ENCODE results near the gene TKT.

Gene TKT

DNA sequence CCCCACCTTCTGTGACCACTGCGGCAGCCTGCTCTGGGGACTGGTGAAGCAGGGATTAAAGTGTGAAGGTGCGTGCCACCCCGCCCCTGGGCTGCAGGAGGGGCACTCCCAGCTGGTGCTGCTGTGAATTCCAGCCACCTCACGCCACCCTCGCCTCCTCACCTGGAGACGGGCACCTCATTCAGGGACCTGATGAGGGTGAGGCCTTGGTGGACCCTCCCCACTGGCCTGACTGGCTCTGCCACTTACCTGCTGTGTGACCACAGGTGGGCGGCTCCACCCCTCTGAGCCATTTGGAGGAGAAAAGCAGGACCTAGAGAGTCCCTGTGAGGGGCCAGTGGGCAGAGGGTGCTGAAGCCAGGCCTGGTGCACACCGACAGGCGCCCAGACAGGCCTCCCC lies 72.3 kb downstream of the TKT start:
- no peak overlapping the region for H2AFZ ChIP-seq (ENCODE audit: insufficient read depth, low read length, poor library complexity)
- H3K18ac ChIP-seq (ENCODE audit: low read length): no peak overlapping the region
- H3K9me3 ChIP-seq (ENCODE audit: insufficient read depth, low read depth, low read length): peaks cover 5% of the 10 kb centered on the region
- no peak overlapping the region for H4K8ac ChIP-seq (ENCODE audit: low read depth, low read length)
- H2BK5ac ChIP-seq (ENCODE audit: low read depth, low read length, poor library complexity): no peak overlapping the region
- H2BK120ac ChIP-seq (ENCODE audit: insufficient read depth, low read length, poor library complexity): no peak overlapping the region
- H3K79me1 ChIP-seq (ENCODE audit: low read length): no peaks in the 10 kb centered on the region
- H3K27me3 ChIP-seq (ENCODE audit: insufficient read depth, low read length): no peaks in the 10 kb centered on the region
- no peak overlapping the region for H3K9ac ChIP-seq (ENCODE audit: low read length)
- no peak overlapping the region for H3K27ac ChIP-seq (ENCODE audit: low read depth, low read length)
- H3K4ac ChIP-seq (ENCODE audit: low read depth, low read length): no peak overlapping the region
- no peaks in the 10 kb centered on the region for H3K4me1 ChIP-seq (ENCODE audit: control insufficient read depth in 1 of 2, insufficient read depth in 2 of 2, low read length in 2 of 2)
- no peak overlapping the region for H3K23ac ChIP-seq (ENCODE audit: low read length)
- H3K4me3 ChIP-seq (ENCODE audit: low read depth, low read length): no peak overlapping the region
- peaks cover 22 to 23% of the 10 kb centered on the region in 2 experiments for H3K36me3 ChIP-seq (ENCODE audit: control insufficient read depth in 1 of 2, insufficient read depth in 2 of 2, low read length in 2 of 2)
- no peak for DNase-seq
- no peak overlapping the region for H4K91ac ChIP-seq (ENCODE audit: low read depth, low read length)
- H3K4me2 ChIP-seq (ENCODE audit: low read length): no peak overlapping the region
- no peaks in the 10 kb centered on the region for H3K79me2 ChIP-seq (ENCODE audit: control insufficient read depth, insufficient read depth, low read length, poor library complexity)
- no CpG with 5 or more reads among the region's 9 CpGs for WGBS (ENCODE audit: extremely low coverage, insufficient coverage, insufficient read length)
- no peak overlapping the region for H2AK5ac ChIP-seq (ENCODE audit: low read length)
- no peak overlapping the region for H3K14ac ChIP-seq (ENCODE audit: low read length)
- no peak overlapping the region for H4K12ac ChIP-seq (ENCODE audit: low read depth, low read length)
- H2BK12ac ChIP-seq (ENCODE audit: low read length): no peak overlapping the region

DNA sequence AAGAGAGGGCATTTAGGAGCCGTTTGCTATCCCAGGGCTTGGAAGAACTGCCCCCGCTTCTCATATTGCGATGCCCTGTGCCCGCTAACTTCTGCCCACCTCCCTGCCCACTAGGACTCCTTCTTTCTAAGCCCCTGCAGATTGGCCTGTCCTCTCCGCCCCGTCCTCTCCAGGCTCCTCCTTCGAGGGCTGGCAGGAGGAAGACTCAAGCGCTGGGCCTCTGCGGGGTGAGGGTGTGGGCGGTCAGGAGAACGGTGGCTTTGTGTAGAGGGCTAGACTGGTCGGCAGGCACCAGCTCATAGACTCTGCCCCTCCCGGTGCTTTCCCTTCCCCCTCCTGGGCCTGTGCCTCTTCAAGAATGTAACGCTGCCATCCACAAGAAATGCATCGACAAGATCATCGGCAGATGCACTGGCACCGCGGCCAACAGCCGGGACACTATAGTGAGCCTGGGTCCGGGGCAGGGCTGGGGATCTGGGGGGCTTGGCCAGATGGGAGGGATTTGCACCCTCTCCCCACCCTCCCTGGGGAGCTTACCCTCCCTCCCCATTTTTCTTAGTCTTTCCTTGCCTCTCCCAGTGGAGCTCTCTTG lies 73.0 kb downstream of the TKT start:
- no CpG with 5 or more reads among the region's 20 CpGs for WGBS (ENCODE audit: extremely low coverage, insufficient coverage, insufficient read length)
- no peak for DNase-seq
- peaks cover 5% of the 10 kb centered on the region for H3K9me3 ChIP-seq (ENCODE audit: insufficient read depth, low read depth, low read length)

DNA sequence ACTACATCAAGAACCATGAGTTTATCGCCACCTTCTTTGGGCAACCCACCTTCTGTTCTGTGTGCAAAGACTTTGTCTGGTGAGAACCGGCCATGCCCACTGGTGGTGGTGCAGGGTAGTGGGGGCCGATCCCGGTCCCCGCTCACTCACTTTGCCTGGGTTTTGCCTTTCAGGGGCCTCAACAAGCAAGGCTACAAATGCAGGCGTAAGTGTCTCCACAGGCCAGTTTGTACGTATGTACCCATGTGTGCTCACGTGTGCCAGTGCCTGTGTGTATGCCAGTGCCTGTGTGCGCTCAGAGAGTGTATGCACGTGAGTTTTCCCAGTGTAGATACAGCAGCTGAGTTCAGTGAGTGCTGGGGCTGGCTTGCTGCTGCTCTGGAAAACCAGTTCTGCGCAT lies 74.3 kb downstream of the TKT start:
- no peak overlapping the region for H3K23ac ChIP-seq (ENCODE audit: low read length)
- H3K14ac ChIP-seq (ENCODE audit: low read length): no peak overlapping the region
- no peak overlapping the region for H2AFZ ChIP-seq (ENCODE audit: insufficient read depth, low read length, poor library complexity)
- H3K18ac ChIP-seq (ENCODE audit: low read length): no peak overlapping the region
- no peak overlapping the region for H2BK5ac ChIP-seq (ENCODE audit: low read depth, low read length, poor library complexity)
- no peak overlapping the region for H3K4me3 ChIP-seq (ENCODE audit: low read depth, low read length)
- no peak for DNase-seq
- H4K12ac ChIP-seq (ENCODE audit: low read depth, low read length): no peak overlapping the region
- no peak overlapping the region for H2BK12ac ChIP-seq (ENCODE audit: low read length)
- no peaks in the 10 kb centered on the region for H3K79me2 ChIP-seq (ENCODE audit: control insufficient read depth, insufficient read depth, low read length, poor library complexity)
- H2BK120ac ChIP-seq (ENCODE audit: insufficient read depth, low read length, poor library complexity): no peak overlapping the region
- no peak overlapping the region for H4K91ac ChIP-seq (ENCODE audit: low read depth, low read length)
- no peak overlapping the region for H3K4me2 ChIP-seq (ENCODE audit: low read length)
- no peak overlapping the region for H4K8ac ChIP-seq (ENCODE audit: low read depth, low read length)
- peaks cover 5% of the 10 kb centered on the region for H3K9me3 ChIP-seq (ENCODE audit: insufficient read depth, low read depth, low read length)
- no CpG with 5 or more reads among the region's 11 CpGs for WGBS (ENCODE audit: extremely low coverage, insufficient coverage, insufficient read length)
- peaks cover 18 to 22% of the 10 kb centered on the region in 2 experiments for H3K36me3 ChIP-seq (ENCODE audit: control insufficient read depth in 1 of 2, insufficient read depth in 2 of 2, low read length in 2 of 2)
- no peaks in the 10 kb centered on the region for H3K79me1 ChIP-seq (ENCODE audit: low read length)
- H3K4me1 ChIP-seq (ENCODE audit: control insufficient read depth in 1 of 2, insufficient read depth in 2 of 2, low read length in 2 of 2): no peaks in the 10 kb centered on the region
- no peak overlapping the region for H3K9ac ChIP-seq (ENCODE audit: low read length)
- no peak overlapping the region for H2AK5ac ChIP-seq (ENCODE audit: low read length)
- H3K4ac ChIP-seq (ENCODE audit: low read depth, low read length): no peak overlapping the region
- H3K27ac ChIP-seq (ENCODE audit: low read depth, low read length): no peak overlapping the region
- H3K27me3 ChIP-seq (ENCODE audit: insufficient read depth, low read length): no peaks in the 10 kb centered on the region

More for the DNA sequence above, 73.0 kb downstream of the TKT start:
- Histone ChIP-seq H3K14ac (ENCODE audit: low read length) (no peak overlapping the region), H3K4ac (ENCODE audit: low read depth, low read length) (no peak overlapping the region), H4K12ac (ENCODE audit: low read depth, low read length) (no peak overlapping the region), H2BK12ac (ENCODE audit: low read length) (no peak overlapping the region), H3K4me2 (ENCODE audit: low read length) (no peak overlapping the region), H3K79me2 (ENCODE audit: control insufficient read depth, insufficient read depth, low read length, poor library complexity) (no peaks in the 10 kb centered on the region), H3K36me3 (ENCODE audit: control insufficient read depth in 1 of 2, insufficient read depth in 2 of 2, low read length in 2 of 2) (peaks cover 22 to 23% of the 10 kb centered on the region in 2 experiments), H4K8ac (ENCODE audit: low read depth, low read length) (no peak overlapping the region), H2AK5ac (ENCODE audit: low read length) (no peak overlapping the region), H2AFZ (ENCODE audit: insufficient read depth, low read length, poor library complexity) (no peak overlapping the region), H3K4me3 (ENCODE audit: low read depth, low read length) (no peak overlapping the region), H3K18ac (ENCODE audit: low read length) (no peak overlapping the region), H3K27me3 (ENCODE audit: insufficient read depth, low read length) (no peaks in the 10 kb centered on the region), H4K91ac (ENCODE audit: low read depth, low read length) (no peak overlapping the region), H3K23ac (ENCODE audit: low read length) (no peak overlapping the region), H2BK5ac (ENCODE audit: low read depth, low read length, poor library complexity) (no peak overlapping the region), H3K27ac (ENCODE audit: low read depth, low read length) (no peak overlapping the region), H3K4me1 (ENCODE audit: control insufficient read depth in 1 of 2, insufficient read depth in 2 of 2, low read length in 2 of 2) (no peaks in the 10 kb centered on the region), H3K79me1 (ENCODE audit: low read length) (no peaks in the 10 kb centered on the region), H2BK120ac (ENCODE audit: insufficient read depth, low read length, poor library complexity) (no peak overlapping the region), H3K9ac (ENCODE audit: low read length) (no peak overlapping the region)

DNA sequence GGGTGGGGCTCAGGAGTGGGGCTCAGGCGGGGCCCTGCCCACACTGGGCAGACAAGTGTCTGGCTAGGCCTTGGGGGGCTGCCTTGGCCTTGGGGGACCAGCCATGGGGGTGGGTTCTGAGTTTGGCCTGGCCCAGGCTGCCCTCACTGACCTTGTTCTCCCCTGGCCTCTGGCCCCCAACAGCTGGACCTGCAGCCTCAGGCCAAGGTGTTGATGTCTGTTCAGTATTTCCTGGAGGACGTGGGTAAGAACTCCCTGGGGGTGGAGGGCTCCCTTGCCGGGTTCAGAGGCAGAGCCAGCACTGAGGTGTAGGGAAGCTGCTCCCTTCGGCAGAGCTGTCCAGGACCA lies 74.8 kb downstream of the TKT start:
- H4K12ac ChIP-seq (ENCODE audit: low read depth, low read length): no peak overlapping the region
- no peak overlapping the region for H3K4ac ChIP-seq (ENCODE audit: low read depth, low read length)
- no peak overlapping the region for H3K23ac ChIP-seq (ENCODE audit: low read length)
- H3K9me3 ChIP-seq (ENCODE audit: insufficient read depth, low read depth, low read length): peaks cover 5% of the 10 kb centered on the region
- H3K4me1 ChIP-seq (ENCODE audit: control insufficient read depth in 1 of 2, insufficient read depth in 2 of 2, low read length in 2 of 2): no peaks in the 10 kb centered on the region
- no peak overlapping the region for H2AK5ac ChIP-seq (ENCODE audit: low read length)
- H3K79me2 ChIP-seq (ENCODE audit: control insufficient read depth, insufficient read depth, low read length, poor library complexity): no peaks in the 10 kb centered on the region
- no peak overlapping the region for H4K8ac ChIP-seq (ENCODE audit: low read depth, low read length)
- no peak overlapping the region for H3K4me2 ChIP-seq (ENCODE audit: low read length)
- no peak overlapping the region for H2BK120ac ChIP-seq (ENCODE audit: insufficient read depth, low read length, poor library complexity)
- H3K36me3 ChIP-seq (ENCODE audit: control insufficient read depth in 1 of 2, insufficient read depth in 2 of 2, low read length in 2 of 2): peaks cover 13 to 22% of the 10 kb centered on the region in 2 experiments
- H3K27me3 ChIP-seq (ENCODE audit: insufficient read depth, low read length): no peaks in the 10 kb centered on the region
- H3K9ac ChIP-seq (ENCODE audit: low read length): no peak overlapping the region
- no peak overlapping the region for H3K18ac ChIP-seq (ENCODE audit: low read length)
- H2BK5ac ChIP-seq (ENCODE audit: low read depth, low read length, poor library complexity): no peak overlapping the region
- no peak overlapping the region for H3K4me3 ChIP-seq (ENCODE audit: low read depth, low read length)
- H3K27ac ChIP-seq (ENCODE audit: low read depth, low read length): no peak overlapping the region
- WGBS (ENCODE audit: extremely low coverage, insufficient coverage, insufficient read length): no CpG with 5 or more reads among the region's 4 CpGs
- H2AFZ ChIP-seq (ENCODE audit: insufficient read depth, low read length, poor library complexity): no peak overlapping the region
- H3K79me1 ChIP-seq (ENCODE audit: low read length): no peaks in the 10 kb centered on the region
- no peak overlapping the region for H3K14ac ChIP-seq (ENCODE audit: low read length)
- DNase-seq: no peak
- H2BK12ac ChIP-seq (ENCODE audit: low read length): no peak overlapping the region
- no peak overlapping the region for H4K91ac ChIP-seq (ENCODE audit: low read depth, low read length)

Measured in trophoblast cell (in vitro differentiated cells and primary cell).